Activated naive CD4-positive, alpha-beta T cell treated with anti-CD3 and anti-CD28 coated beads, Interleukin-2, amount 50 U/mL, for 72 hours (primary cell): ENCODE data around the gene PSD4. TPM values are rescaled to one million over a fixed set of nuclear protein-coding genes. Genes with fewer than 3 reads are reported as not detected.
A peak's percentile ranks its signal among the peaks of the same experiment; 100 is the strongest.

ENCODE experiments used
- ATAC-seq, 2 donors: fragments of 150-1000 bp; cut with Tn5 transposase; 2 replicates each; pipeline ENCODE4 v1.10.0; 2021; ENCODE audit warnings: mild to moderate bottlenecking in 2 of 2, moderate library complexity in 2 of 2
- DNase-seq, 2 donors: peaks; one replicate each; pipeline ENCODE4 v3.0.0; 2021 to 2022; ENCODE audit warnings: low spot score in 2 of 2
- H3K27ac Mint-ChIP-seq, 2 donors: one replicate each; pipeline ENCODE4 v1.8.0; 2022; ENCODE audit warnings: mild to moderate bottlenecking in 2 of 2, mixed read lengths in 2 of 2
- H3K36me3 Mint-ChIP-seq, 2 donors: one replicate each; pipeline ENCODE4 v1.8.0; 2022; ENCODE audit warnings: mixed read lengths in 2 of 2
- H3K9me3 Mint-ChIP-seq, 2 donors: one replicate each; pipeline ENCODE4 v1.8.0; 2022; ENCODE audit warnings: mixed read lengths in 2 of 2
- total RNA-seq, 2 donors: library from RNA; stranded (reverse); gene quantifications; one replicate each; pipeline ENCODE4 v1.2.3, GENCODE V29; 2022

The PSD4 gene
- 100 to 1,000 TPM; 137 to 305 TPM for total RNA-seq

- H3K27ac Mint-ChIP-seq: peak within 1 kb of the TSS; percentile 93 to 96
- peaks cover 32 to 63% of the 10 kb centered on the region in 2 donors for H3K36me3 Mint-ChIP-seq
- H3K9me3 Mint-ChIP-seq: peaks cover 5% of the 10 kb centered on the region in 2 donors
- DNase-seq (peak; percentile 78 to 91), ATAC-seq (peak; percentile 79 to 89)
Observed at GRCh38 chr2:113173542-113174375, at the start of gene PSD4. Gene PSD4, plus strand, starts transcription at chr2:113173971. Its CDS starts 8,486 bp downstream, at chr2:113182457.

GRCh38 chr2:113124181-113124961, 49.4 kb upstream of the PSD4 start:
- Mint-ChIP-seq H3K27ac (peak overlapping the region in 1 of 2 donors; percentile 52), H3K36me3 (no peaks in the 10 kb centered on the region), H3K9me3 (no peaks in the 10 kb centered on the region)
- DNase-seq: no peak
- peak; percentile 52 to 76 for ATAC-seq

DNA sequence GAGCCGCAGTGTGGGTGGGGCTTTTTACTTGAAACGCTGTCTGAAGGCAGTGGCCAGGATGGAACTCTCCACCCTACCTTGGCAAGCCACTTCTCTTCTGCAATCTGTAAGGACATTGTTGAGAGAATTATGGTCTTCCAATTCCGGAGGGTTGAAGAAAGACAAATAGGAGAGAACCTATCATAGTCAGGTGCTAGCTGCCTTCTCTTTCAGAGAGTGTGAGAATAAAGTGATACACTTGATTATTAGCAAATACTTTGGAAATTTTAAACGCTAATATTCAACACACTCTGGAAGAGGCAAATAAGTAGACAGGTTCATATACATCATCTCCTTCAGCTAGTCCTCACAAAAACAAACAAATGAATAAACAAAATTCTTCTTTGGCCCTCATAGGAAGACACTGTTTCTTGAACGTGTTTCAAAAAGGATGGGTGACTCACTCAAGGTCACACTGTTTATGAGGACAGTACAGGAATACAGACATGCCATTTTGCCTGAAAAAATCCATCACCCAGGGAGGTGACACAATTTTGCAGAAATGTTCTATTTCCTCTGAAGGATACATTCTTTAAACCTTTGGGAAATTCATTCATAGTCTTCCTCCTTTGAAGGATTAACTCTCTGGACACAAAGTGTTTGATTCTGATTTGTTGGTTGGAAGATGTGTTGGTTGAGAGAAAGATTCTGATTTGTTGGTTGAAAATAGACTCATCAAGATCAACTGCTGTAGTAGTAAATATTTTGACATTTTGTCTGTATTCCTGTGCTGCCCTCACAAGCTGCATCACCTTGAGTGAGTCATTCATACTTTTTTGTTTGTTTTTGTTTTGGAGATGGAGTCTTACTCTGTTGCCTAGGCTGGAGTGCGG, 48.6 kb upstream of the PSD4 start:
- Mint-ChIP-seq H3K27ac (peak overlapping the region in 1 of 2 donors; percentile 52), H3K36me3 (no peaks in the 10 kb centered on the region), H3K9me3 (no peaks in the 10 kb centered on the region)
- DNase-seq: no peak
- peak in 1 of 2 donors; percentile 47 for ATAC-seq

GRCh38 chr2:113126845-113127645, 46.7 kb upstream of the PSD4 start, which contains the start of gene IL1RN:
Gene IL1RN, plus strand, starts transcription at chr2:113127598. Its CDS starts 27 bp downstream, at chr2:113127625.
- Mint-ChIP-seq H3K36me3 (no peaks in the 10 kb centered on the region), H3K9me3 (no peaks in the 10 kb centered on the region), H3K27ac (no peak within 1 kb of the TSS)
- DNase-seq (no peak), ATAC-seq (no peak)

- ATAC-seq: no peak
- H3K36me3 Mint-ChIP-seq: no peaks in the 10 kb centered on the region
- no peak overlapping the region for H3K27ac Mint-ChIP-seq
- no peak for DNase-seq
- H3K9me3 Mint-ChIP-seq: no peaks in the 10 kb centered on the region
Observed at GRCh38 chr2:113127646-113128570, 45.9 kb upstream of the PSD4 start.

DNA sequence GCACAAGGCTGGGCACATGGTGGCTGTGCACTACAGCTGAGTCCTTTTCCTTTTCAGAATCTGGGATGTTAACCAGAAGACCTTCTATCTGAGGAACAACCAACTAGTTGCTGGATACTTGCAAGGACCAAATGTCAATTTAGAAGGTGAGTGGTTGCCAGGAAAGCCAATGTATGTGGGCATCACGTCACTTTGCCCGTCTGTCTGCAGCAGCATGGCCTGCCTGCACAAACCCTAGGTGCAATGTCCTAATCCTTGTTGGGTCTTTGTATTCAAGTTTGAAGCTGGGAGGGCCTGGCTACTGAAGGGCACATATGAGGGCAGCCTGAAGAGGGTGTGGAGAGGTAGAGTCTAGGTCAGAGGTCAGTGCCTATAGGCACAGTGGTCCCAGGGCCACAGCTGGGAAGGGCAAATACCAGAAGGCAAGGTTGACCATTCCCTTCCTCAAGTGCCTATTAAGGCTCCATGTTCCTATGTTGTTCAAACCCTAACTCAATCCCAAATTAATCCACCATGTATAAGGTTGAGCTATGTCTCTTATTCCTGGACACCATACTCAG, 44.2 kb upstream of the PSD4 start:
- H3K27ac Mint-ChIP-seq: no peak overlapping the region
- DNase-seq: no peak
- no peaks in the 10 kb centered on the region for H3K9me3 Mint-ChIP-seq
- no peaks in the 10 kb centered on the region for H3K36me3 Mint-ChIP-seq
- ATAC-seq: no peak

DNA sequence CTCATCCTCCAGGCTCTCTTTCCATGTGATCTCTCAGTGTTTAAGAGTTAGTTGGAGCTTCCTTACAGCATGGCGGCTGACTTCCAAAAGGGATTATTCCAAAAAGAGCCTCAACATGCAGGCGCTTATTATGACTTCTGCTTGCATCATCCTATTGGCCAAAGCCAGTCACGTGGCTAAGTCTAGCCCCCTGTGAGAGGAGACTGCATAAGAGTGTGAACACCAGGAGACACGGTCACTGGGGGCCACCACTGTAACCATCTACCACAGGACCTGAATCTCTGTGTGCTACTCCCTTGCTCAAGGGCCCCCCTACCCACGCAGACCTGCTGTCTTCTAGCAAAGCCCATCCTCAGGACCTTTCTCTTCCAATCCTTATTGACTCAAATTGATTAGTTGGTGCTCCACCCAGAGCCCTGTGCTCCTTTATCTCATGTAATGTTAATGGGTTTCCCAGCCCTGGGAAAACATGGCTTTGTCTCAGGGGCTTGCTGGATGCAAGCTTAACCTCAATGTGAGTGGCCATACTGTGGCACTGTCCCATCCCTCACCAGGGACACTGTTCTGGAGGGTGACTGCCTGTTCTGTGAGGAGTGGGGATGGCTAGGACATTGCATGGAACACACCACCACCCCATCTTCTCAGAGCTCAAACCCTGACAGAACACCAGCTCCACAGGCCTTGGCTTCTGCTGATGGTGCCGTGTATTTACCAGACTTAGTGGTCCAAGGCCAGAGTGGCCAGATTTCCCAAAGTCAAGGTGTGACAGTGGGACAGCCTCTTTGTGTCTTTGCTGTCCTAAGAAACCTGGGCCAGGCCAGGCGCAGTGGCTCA, 42.2 kb upstream of the PSD4 start:
- no peaks in the 10 kb centered on the region for H3K9me3 Mint-ChIP-seq
- H3K27ac Mint-ChIP-seq: no peak overlapping the region
- no peaks in the 10 kb centered on the region for H3K36me3 Mint-ChIP-seq
- ATAC-seq: no peak
- no peak for DNase-seq

GRCh38 chr2:113132414-113133021, 41.3 kb upstream of the PSD4 start:
- no peak for ATAC-seq
- no peak overlapping the region for H3K27ac Mint-ChIP-seq

DNA sequence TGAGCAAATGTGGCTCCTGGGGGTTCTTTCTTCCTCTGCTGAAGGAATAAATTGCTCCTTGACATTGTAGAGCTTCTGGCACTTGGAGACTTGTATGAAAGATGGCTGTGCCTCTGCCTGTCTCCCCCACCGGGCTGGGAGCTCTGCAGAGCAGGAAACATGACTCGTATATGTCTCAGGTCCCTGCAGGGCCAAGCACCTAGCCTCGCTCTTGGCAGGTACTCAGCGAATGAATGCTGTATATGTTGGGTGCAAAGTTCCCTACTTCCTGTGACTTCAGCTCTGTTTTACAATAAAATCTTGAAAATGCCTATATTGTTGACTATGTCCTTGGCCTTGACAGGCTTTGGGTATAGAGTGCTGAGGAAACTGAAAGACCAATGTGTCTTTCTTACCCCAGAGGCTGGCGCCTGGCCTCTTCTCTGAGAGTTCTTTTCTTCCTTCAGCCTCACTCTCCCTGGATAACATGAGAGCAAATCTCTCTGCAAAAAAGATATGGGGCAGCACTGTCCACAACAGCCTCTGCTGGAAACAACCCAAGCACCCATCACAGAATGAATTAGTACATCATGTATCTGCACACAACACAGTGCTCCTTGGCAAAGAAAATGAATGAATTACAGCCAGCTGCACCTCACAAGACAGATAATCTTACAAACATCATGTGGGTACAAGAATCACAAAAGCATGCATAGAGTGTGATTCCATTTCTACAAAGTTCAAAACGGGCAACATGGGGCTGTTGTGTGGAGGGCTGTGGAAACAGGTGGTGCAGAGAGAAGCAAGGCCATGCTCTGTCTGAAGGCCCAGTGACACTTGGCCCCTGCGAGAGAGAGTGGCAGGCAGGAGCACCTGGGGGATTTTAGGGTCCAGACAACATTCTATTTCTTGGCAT, 39.8 kb upstream of the PSD4 start:
- Mint-ChIP-seq H3K9me3 (no peaks in the 10 kb centered on the region), H3K36me3 (no peaks in the 10 kb centered on the region), H3K27ac (peak overlapping the region in 1 of 2 donors; percentile 22)
- peak; percentile 40 to 57 for ATAC-seq
- DNase-seq: no peak

More at GRCh38 chr2:113132414-113133021, 41.3 kb upstream of the PSD4 start:
- H3K36me3 Mint-ChIP-seq: no peaks in the 10 kb centered on the region
- no peak for DNase-seq
- no peaks in the 10 kb centered on the region for H3K9me3 Mint-ChIP-seq

GRCh38 chr2:113134717-113135116, 39.1 kb upstream of the PSD4 start:
- ATAC-seq (no peak), DNase-seq (no peak)
- Mint-ChIP-seq H3K9me3 (no peaks in the 10 kb centered on the region), H3K27ac (no peak overlapping the region), H3K36me3 (no peaks in the 10 kb centered on the region)

DNA sequence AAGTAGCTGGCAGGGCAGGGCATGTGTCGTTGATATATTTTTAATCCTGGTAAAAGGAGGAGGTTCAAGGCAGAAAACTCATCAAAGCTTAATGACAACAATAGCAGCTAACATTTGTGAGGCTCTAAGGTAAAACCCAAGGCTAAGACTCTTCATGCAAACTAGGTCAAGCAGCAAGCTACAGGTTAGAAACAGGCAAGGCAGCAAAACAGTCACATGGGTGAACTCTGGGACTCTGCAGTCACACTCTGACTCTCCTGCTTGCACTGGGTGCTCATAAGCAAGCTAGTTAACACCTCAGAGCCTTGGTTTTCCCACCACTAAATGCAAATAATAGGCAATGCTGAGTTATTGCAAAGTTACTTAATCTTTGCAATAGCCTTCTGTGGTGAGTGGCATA, 38.5 kb upstream of the PSD4 start:
- ATAC-seq: no peak
- DNase-seq: no peak
- Mint-ChIP-seq H3K9me3 (no peaks in the 10 kb centered on the region), H3K27ac (no peak overlapping the region), H3K36me3 (no peaks in the 10 kb centered on the region)

DNA sequence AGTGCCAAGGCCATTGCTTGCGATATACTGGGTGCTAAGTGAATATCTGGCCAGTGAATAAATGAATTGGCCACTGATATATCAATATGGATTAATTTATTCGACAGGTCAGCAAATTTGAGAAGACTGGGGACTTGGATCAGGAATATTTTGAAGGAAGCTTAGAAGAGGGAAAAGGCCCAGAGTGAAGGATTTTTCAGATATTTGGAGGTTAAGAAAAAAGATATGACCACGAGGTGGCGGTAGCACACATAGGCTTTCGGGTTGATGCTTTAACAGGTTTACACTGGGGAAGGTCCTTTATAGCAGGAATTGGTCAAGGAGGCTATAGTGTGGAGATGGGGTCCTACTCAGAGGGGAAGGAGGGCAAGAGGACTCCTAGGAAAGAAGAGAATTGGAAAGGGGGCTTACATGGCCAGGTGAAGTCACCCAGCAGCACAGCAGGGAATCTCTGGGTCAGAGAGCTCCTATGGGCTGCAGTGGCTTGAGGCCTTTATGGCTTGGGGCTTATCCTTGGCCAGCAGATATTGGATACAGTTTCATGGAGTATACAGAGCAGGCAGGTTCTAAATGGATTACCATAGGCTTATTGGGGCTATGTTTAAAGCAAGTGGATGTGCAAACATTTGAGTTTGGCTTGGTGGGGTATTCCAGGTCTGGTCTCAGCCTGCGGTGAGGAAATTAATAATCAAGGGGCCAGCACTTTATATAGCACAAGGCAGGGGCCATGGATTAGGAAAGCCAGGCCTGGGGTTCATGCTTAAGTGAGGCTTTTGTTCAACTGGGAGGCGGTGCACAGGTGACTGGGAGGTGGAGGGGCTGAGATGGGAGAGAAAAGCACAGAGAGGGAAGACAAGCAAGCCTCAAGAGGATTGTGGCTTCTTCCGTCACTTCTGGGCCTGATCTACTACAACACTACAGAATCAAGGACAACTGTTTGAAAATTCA, 36.7 kb upstream of the PSD4 start:
- Mint-ChIP-seq H3K9me3 (no peaks in the 10 kb centered on the region), H3K36me3 (no peaks in the 10 kb centered on the region), H3K27ac (no peak overlapping the region)
- DNase-seq: peak in 1 of 2 donors; percentile 51
- ATAC-seq: peak; percentile 34 to 43
